ENCODE measurements around the gene BPIFB1.

- no peak for TF ChIP-seq CTCF (IDR thresholded peaks at IDR 0.05)
- no peak for TF ChIP-seq POLR2AphosphoS5 (IDR thresholded peaks at IDR 0.05; ENCODE audit: low read depth, low read length)
- TF ChIP-seq REST (IDR thresholded peaks at IDR 0.05; ENCODE audit: insufficient read depth in 1 of 2, low read depth in 2 of 2, low read length in 1 of 2) = no peak
Measured at GRCh38 chr20:33252460-33252859, 30.6 kb upstream of the BPIFB1 start.
